OCI-LY3 (cell line): Measurements from ENCODE around the gene R3HDM2.

Experiments
- CTCF ChIP-seq: fragments of 200-600, 300-600 bp; sonication (generic); IDR thresholded peaks from 2 replicates; pipeline ENCODE4 v1.5.1; 2014; ENCODE audit warnings: antibody characterized with exemption, low read length, low read depth
- EZH2phosphoT487 ChIP-seq: fragments of 200-600 bp; shearing (Covaris generic); IDR thresholded peaks from 2 replicates; pipeline ENCODE4 v1.6.1; 2018; ENCODE audit warnings: antibody characterized with exemption, mixed run types, low read depth

- TF ChIP-seq CTCF: no peak
- TF ChIP-seq EZH2phosphoT487: no peak
Observed at GRCh38 chr12:57385586-57385985, 45.3 kb downstream of the R3HDM2 start.
